ENCODE data around the gene EDNRB. TPM values are rescaled to one million over a fixed set of nuclear protein-coding genes. Genes with fewer than 3 reads are reported as not detected.

EDNRB gene
- total and polyA plus RNA-seq, 4 donors = 11.3 to 20.4 (median 14.1) TPM

GRCh38 chr13:77865622-77866021 is 53.0 kb downstream of the EDNRB start:
- no peak for DNase-seq (ENCODE audit: low spot score)
- Histone ChIP-seq H3K4me3 (ENCODE audit: low read depth in 1 of 3, low read length in 3 of 3) (no peak overlapping the region), H3K4me1 (ENCODE audit: control insufficient read depth in 4 of 4, insufficient read depth in 4 of 4, low read length in 3 of 4) (no peaks in the 10 kb centered on the region), H3K36me3 (ENCODE audit: control insufficient read depth in 4 of 4, insufficient read depth in 3 of 4, low read depth in 1 of 4, low read length in 3 of 4) (no peaks in the 10 kb centered on the region), H3K9me3 (ENCODE audit: control insufficient read depth in 4 of 4, low read length in 3 of 4) (no peaks in the 10 kb centered on the region), H3K27ac (ENCODE audit: low read depth in 1 of 2, low read length in 2 of 2) (no peak overlapping the region), H3K27me3 (ENCODE audit: control insufficient read depth in 4 of 4, insufficient read depth in 4 of 4, low read length in 3 of 4) (no peaks in the 10 kb centered on the region), H3K9ac (ENCODE audit: low read depth in 1 of 2, low read length in 2 of 2) (no peak overlapping the region)
- TF ChIP-seq SP1 (IDR thresholded peaks at IDR 0.05) = no peak
- no peak for TF ChIP-seq RXRA (IDR thresholded peaks at IDR 0.05)
- TF ChIP-seq GABPA (IDR thresholded peaks at IDR 0.05 in 1 of 2, conservative IDR thresholded peaks at IDR 0.05 in 1 of 2) = no peak
- TF ChIP-seq MAX (IDR thresholded peaks at IDR 0.05) = no peak
- TF ChIP-seq REST (IDR thresholded peaks at IDR 0.05) = no peak
- no peak for TF ChIP-seq JUND (IDR thresholded peaks at IDR 0.05)
- TF ChIP-seq HNF4A (conservative IDR thresholded peaks at IDR 0.05) = no peak
- no peak for TF ChIP-seq CTCF (IDR thresholded peaks at IDR 0.05; ENCODE audit: low read depth, low read length, missing input control)
- TF ChIP-seq ZBTB33 (IDR thresholded peaks at IDR 0.05) = no peak
- TF ChIP-seq NR2F2 (IDR thresholded peaks at IDR 0.05) = no peak
- TF ChIP-seq FOXA1 (IDR thresholded peaks at IDR 0.05) = no peak
- TF ChIP-seq ATF3 (IDR thresholded peaks at IDR 0.05) = no peak
- no peak for TF ChIP-seq YY1 (IDR thresholded peaks at IDR 0.05)
- 47% methylated on average over 3 of the region's 3 CpGs for WGBS

- H3K4me3 ChIP-seq (ENCODE audit: low read depth in 1 of 3, low read length in 3 of 3) = no peak overlapping the region
- H3K27me3 ChIP-seq (ENCODE audit: control insufficient read depth in 4 of 4, insufficient read depth in 4 of 4, low read length in 3 of 4) = no peaks in the 10 kb centered on the region
- no peaks in the 10 kb centered on the region for H3K9me3 ChIP-seq (ENCODE audit: control insufficient read depth in 4 of 4, low read length in 3 of 4)
- H3K9ac ChIP-seq (ENCODE audit: low read depth in 1 of 2, low read length in 2 of 2) = no peak overlapping the region
- no peak for DNase-seq (ENCODE audit: low spot score)
- H3K27ac ChIP-seq (ENCODE audit: low read depth in 1 of 2, low read length in 2 of 2) = no peak overlapping the region
- H3K36me3 ChIP-seq (ENCODE audit: control insufficient read depth in 4 of 4, insufficient read depth in 3 of 4, low read depth in 1 of 4, low read length in 3 of 4) = no peaks in the 10 kb centered on the region
- no peaks in the 10 kb centered on the region for H3K4me1 ChIP-seq (ENCODE audit: control insufficient read depth in 4 of 4, insufficient read depth in 4 of 4, low read length in 3 of 4)
- WGBS = 50% methylated on average over 3 of the region's 3 CpGs
- no peak for TF ChIP-seq RXRA (IDR thresholded peaks at IDR 0.05)
- no peak for TF ChIP-seq CTCF (IDR thresholded peaks at IDR 0.05; ENCODE audit: low read depth, low read length, missing input control)
- TF ChIP-seq HNF4A (conservative IDR thresholded peaks at IDR 0.05) = no peak
- TF ChIP-seq GABPA (IDR thresholded peaks at IDR 0.05 in 1 of 2, conservative IDR thresholded peaks at IDR 0.05 in 1 of 2) = no peak
- TF ChIP-seq ZBTB33 (IDR thresholded peaks at IDR 0.05) = no peak
- TF ChIP-seq JUND (IDR thresholded peaks at IDR 0.05) = no peak
- TF ChIP-seq FOXA1 (IDR thresholded peaks at IDR 0.05) = no peak
- TF ChIP-seq NR2F2 (IDR thresholded peaks at IDR 0.05) = no peak
Observed at GRCh38 chr13:77863144-77863543, 55.5 kb downstream of the EDNRB start.

Data from liver (tissue), 9 donors.